Measurements from ENCODE around the gene RTF1. TPM values are rescaled to one million over a fixed set of nuclear protein-coding genes. Genes with fewer than 3 reads are reported as not detected.

The RTF1 gene
- total and polyA plus RNA-seq, 2 donors (not counting 3 experiments of a cell fraction or from before 2014, with no cell fraction given) = 19.2 to 40.6 TPM

DNA sequence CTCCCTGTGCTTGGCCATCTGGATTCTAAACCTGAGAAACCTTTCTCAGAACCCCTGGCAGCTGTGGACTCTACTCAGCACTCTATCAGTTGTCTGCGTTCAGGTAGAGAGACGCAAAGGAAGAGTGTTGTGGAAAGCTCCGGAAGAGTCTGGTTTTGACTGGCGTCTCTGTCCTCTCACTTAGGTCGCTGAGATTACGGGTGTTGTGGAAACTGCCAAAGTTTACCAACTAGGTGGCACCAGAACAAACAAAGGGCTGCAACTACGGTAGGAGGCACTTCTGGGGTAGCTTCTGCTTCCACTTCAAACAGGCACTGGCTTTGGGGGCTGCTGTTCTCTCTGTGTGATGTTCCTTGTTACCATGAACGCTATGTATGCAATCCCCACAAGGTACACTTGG, 57.5 kb downstream of the RTF1 start:
- CTCF ChIA-PET = interaction anchor here (1.1 to 1.7 kb wide), 2 partner anchors 9 kb away, joined by 6 read pairs; no protein-coding TSS in a partner anchor

GRCh38 chr15:41474941-41475340, 58.0 kb downstream of the RTF1 start:
- Histone ChIP-seq H3K9me1 (replicated peaks; ENCODE audit: control insufficient read depth, extremely low read depth, insufficient read depth, low read length) (no peaks in the 10 kb centered on the region), H3K4me1 (ENCODE audit: control insufficient read depth, extremely low read depth, insufficient read depth, low read length) (no peaks in the 10 kb centered on the region), H3K9ac (replicated peaks; ENCODE audit: extremely low read depth, insufficient read depth, low read length) (no peak overlapping the region), H3K9me3 (replicated peaks; ENCODE audit: control insufficient read depth, insufficient read depth, low read length) (no peaks in the 10 kb centered on the region), H3K36me3 (ENCODE audit: control insufficient read depth in 2 of 2, extremely low read depth in 1 of 2, insufficient read depth in 2 of 2, low read length in 2 of 2) (peaks cover 39 to 44% of the 10 kb centered on the region in 2 experiments), H4K20me1 (replicated peaks; ENCODE audit: control insufficient read depth, extremely low read depth, insufficient read depth, low read length) (no peaks in the 10 kb centered on the region), H3K4me2 (ENCODE audit: insufficient read depth, low read length) (no peak overlapping the region), H3K27me3 (ENCODE audit: control insufficient read depth in 2 of 2, insufficient read depth in 2 of 2, low read length in 2 of 2) (no peaks in the 10 kb centered on the region), H3K4me3 (replicated peaks in 1 of 3; ENCODE audit: insufficient read depth in 1 of 3, low read depth in 1 of 3, low read length in 3 of 3) (no peak overlapping the region), H3K27ac (ENCODE audit: insufficient read depth, low read depth, low read length) (no peak overlapping the region), H3K79me2 (ENCODE audit: control insufficient read depth, insufficient read depth, low read length) (no peaks in the 10 kb centered on the region), H2AFZ (ENCODE audit: low read depth, low read length) (no peak overlapping the region)
- DNase-seq (ENCODE audit: low read depth, low spot score) (no peak), FAIRE-seq (no peak)
- dilution Hi-C loops (cut with MboI; ENCODE audit: extremely low pct_ligation_motif_present, low sequenced_read_pairs) = no loop called here
- no TSS peak for BruUV-seq (replicated peaks)
- TF ChIP-seq POLR2AphosphoS5 (IDR thresholded peaks at IDR 0.05; ENCODE audit: insufficient read depth, low read depth, low read length) (no peak), JUN (IDR thresholded peaks at IDR 0.05; ENCODE audit: borderline replicate concordance, insufficient read depth, insufficient read length, low read depth) (no peak), GATA2 (IDR thresholded peaks at IDR 0.05; ENCODE audit: insufficient read depth, insufficient read length, low read depth, low read length) (no peak), MYC (IDR thresholded peaks at IDR 0.05; ENCODE audit: low read depth, low read length) (no peak), EZH2 (IDR thresholded peaks at IDR 0.05; ENCODE audit: borderline replicate concordance, low read depth, low read length, severe bottlenecking) (no peak), POLR2A (IDR thresholded peaks at IDR 0.05; ENCODE audit: low read depth, low read length) (no peak), FOS (IDR thresholded peaks at IDR 0.05; ENCODE audit: borderline replicate concordance, insufficient read depth, low read length) (no peak), MAX (IDR thresholded peaks at IDR 0.05; ENCODE audit: insufficient read depth, insufficient read length) (no peak)
- TF ChIP-seq, protein P1, sequence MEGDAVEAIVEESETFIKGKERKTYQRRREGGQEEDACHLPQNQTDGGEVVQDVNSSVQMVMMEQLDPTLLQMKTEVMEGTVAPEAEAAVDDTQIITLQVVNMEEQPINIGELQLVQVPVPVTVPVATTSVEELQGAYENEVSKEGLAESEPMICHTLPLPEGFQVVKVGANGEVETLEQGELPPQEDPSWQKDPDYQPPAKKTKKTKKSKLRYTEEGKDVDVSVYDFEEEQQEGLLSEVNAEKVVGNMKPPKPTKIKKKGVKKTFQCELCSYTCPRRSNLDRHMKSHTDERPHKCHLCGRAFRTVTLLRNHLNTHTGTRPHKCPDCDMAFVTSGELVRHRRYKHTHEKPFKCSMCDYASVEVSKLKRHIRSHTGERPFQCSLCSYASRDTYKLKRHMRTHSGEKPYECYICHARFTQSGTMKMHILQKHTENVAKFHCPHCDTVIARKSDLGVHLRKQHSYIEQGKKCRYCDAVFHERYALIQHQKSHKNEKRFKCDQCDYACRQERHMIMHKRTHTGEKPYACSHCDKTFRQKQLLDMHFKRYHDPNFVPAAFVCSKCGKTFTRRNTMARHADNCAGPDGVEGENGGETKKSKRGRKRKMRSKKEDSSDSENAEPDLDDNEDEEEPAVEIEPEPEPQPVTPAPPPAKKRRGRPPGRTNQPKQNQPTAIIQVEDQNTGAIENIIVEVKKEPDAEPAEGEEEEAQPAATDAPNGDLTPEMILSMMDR (IDR thresholded peaks at IDR 0.05; ENCODE audit: extremely low read depth in 1 of 2, insufficient read depth in 1 of 2, low read depth in 1 of 2, low read length in 2 of 2) = no peak
- POLR2A ChIA-PET = no interaction called here
- intact Hi-C loops (cut with micrococcal nuclease) = no loop called here
- CTCF ChIA-PET = interaction anchor here (1.7 to 2.1 kb wide), 2 partner anchors 9 kb away, joined by 6 to 14 read pairs; no protein-coding TSS in a partner anchor

More for the DNA sequence above, 57.5 kb downstream of the RTF1 start:
- Histone ChIP-seq H3K9me1 (replicated peaks; ENCODE audit: control insufficient read depth, extremely low read depth, insufficient read depth, low read length) (no peaks in the 10 kb centered on the region), H3K9ac (replicated peaks; ENCODE audit: extremely low read depth, insufficient read depth, low read length) (no peak overlapping the region), H3K4me2 (ENCODE audit: insufficient read depth, low read length) (no peak overlapping the region), H3K9me3 (replicated peaks; ENCODE audit: control insufficient read depth, insufficient read depth, low read length) (no peaks in the 10 kb centered on the region), H3K27ac (ENCODE audit: insufficient read depth, low read depth, low read length) (no peak overlapping the region), H3K27me3 (ENCODE audit: control insufficient read depth in 2 of 2, insufficient read depth in 2 of 2, low read length in 2 of 2) (no peaks in the 10 kb centered on the region), H4K20me1 (replicated peaks; ENCODE audit: control insufficient read depth, extremely low read depth, insufficient read depth, low read length) (no peaks in the 10 kb centered on the region), H3K4me3 (replicated peaks in 1 of 3; ENCODE audit: insufficient read depth in 1 of 3, low read depth in 1 of 3, low read length in 3 of 3) (no peak overlapping the region), H3K36me3 (ENCODE audit: control insufficient read depth in 2 of 2, extremely low read depth in 1 of 2, insufficient read depth in 2 of 2, low read length in 2 of 2) (peaks cover 39 to 40% of the 10 kb centered on the region in 2 experiments), H2AFZ (ENCODE audit: low read depth, low read length) (no peak overlapping the region), H3K4me1 (ENCODE audit: control insufficient read depth, extremely low read depth, insufficient read depth, low read length) (no peaks in the 10 kb centered on the region), H3K79me2 (ENCODE audit: control insufficient read depth, insufficient read depth, low read length) (no peaks in the 10 kb centered on the region)
- TF ChIP-seq, protein P1 (IDR thresholded peaks at IDR 0.05; ENCODE audit: extremely low read depth in 1 of 2, insufficient read depth in 1 of 2, low read depth in 1 of 2, low read length in 2 of 2) = no peak
- TF ChIP-seq JUN (IDR thresholded peaks at IDR 0.05; ENCODE audit: borderline replicate concordance, insufficient read depth, insufficient read length, low read depth) (no peak), EZH2 (IDR thresholded peaks at IDR 0.05; ENCODE audit: borderline replicate concordance, low read depth, low read length, severe bottlenecking) (no peak), POLR2A (IDR thresholded peaks at IDR 0.05; ENCODE audit: low read depth, low read length) (no peak)
- FAIRE-seq (no peak), DNase-seq (ENCODE audit: low read depth, low spot score) (no peak)
- intact Hi-C loops (cut with micrococcal nuclease) = no loop called here
- dilution Hi-C loops (cut with MboI; ENCODE audit: extremely low pct_ligation_motif_present, low sequenced_read_pairs) = no loop called here
- POLR2A ChIA-PET = no interaction called here
- no TSS peak for BruUV-seq (replicated peaks)

Measured in endothelial cell of umbilical vein (primary cell).